ENCODE results near the gene NOL3. TPM values are rescaled to one million over a fixed set of nuclear protein-coding genes. Genes with fewer than 3 reads are reported as not detected.
A peak's percentile ranks its signal among the peaks of the same experiment; 100 is the strongest.

NOL3 gene
- total and polyA plus RNA-seq, 2 of the 4 experiments (the other 2 are of a cell fraction): 6.1 to 17.2 TPM

DNA sequence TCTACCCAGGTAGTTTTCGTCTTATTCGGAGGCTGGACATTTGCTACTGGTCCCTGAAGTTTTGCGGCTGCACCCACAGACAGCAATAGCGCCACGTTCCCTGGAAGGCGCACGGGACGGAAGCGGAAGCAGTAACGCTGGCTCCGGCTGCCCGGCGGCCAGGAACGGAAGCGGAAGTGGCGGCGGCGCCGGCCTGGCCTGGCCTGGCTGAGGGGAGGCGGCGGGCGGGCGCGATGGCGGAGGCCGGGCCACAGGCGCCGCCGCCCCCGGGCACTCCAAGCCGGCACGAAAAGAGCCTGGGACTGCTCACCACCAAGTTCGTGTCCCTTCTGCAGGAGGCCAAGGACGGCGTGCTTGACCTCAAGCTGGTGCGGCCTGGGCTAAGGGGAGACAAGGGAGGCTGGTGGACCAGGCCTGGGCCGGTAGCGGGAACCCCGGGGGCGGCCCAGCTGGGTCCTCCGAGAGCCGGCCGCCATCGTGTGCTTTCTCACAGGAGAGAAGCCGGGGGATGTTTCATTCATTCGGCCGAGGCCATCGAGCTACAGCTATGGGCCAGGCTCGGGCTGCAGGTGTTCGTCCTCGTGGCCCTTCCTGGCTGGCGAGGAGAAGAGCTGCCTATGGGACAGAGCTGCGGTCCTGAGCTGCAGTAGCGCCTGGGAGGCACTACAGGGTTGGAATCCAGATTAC is 21.8 kb downstream of the NOL3 start, which contains the start of gene E2F4:
Gene E2F4 (plus strand): TSS at position 161 of the 687 bp plus-strand sequence. CDS start 73 bp downstream, at position 234.
- in situ Hi-C loops (cut with MboI; ENCODE audit: low sequenced_read_pairs): no loop called here
- H4K5ac ChIP-seq (ENCODE audit: low read depth, low read length): peak within 1 kb of the TSS; percentile 85
- peak within 1 kb of the TSS; percentile 100 for H2AK9ac ChIP-seq (replicated peaks; ENCODE audit: low read depth, low read length, poor library complexity)
- CTCF ChIA-PET: interaction anchor here (0.6 kb wide), 1 partner anchor 225 kb away, joined by 3 read pairs; no protein-coding TSS in a partner anchor
- peak; percentile 92 for DNase-seq
- H4K20me1 ChIP-seq (ENCODE audit: insufficient read depth, low read length): peaks cover 28% of the 10 kb centered on the region
- H2BK5ac ChIP-seq (ENCODE audit: low read depth, low read length, poor library complexity, severe bottlenecking): peak within 1 kb of the TSS; percentile 88
- H3K9ac ChIP-seq (ENCODE audit: low read depth, low read length): peak within 1 kb of the TSS; percentile 98
- TF ChIP-seq MXI1 (IDR thresholded peaks at IDR 0.05; ENCODE audit: borderline replicate concordance, low read depth, low read length) (peak; percentile 79), RAD21 (IDR thresholded peaks at IDR 0.05; ENCODE audit: low read length) (no peak), SMC3 (IDR thresholded peaks at IDR 0.05; ENCODE audit: low read depth, low read length) (0 out of 2 replicates have a peak, but pooled peaks have one; percentile 12), BHLHE40 (IDR thresholded peaks at IDR 0.05; ENCODE audit: low read depth, low read length) (peak; percentile 94), POLR2A (IDR thresholded peaks at IDR 0.05; ENCODE audit: low read depth, low read length) (peak; percentile 67), CEBPB (IDR thresholded peaks at IDR 0.05; ENCODE audit: low read depth, low read length) (no peak)
- TF ChIP-seq, protein P1, sequence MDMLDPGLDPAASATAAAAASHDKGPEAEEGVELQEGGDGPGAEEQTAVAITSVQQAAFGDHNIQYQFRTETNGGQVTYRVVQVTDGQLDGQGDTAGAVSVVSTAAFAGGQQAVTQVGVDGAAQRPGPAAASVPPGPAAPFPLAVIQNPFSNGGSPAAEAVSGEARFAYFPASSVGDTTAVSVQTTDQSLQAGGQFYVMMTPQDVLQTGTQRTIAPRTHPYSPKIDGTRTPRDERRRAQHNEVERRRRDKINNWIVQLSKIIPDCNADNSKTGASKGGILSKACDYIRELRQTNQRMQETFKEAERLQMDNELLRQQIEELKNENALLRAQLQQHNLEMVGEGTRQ (IDR thresholded peaks at IDR 0.05; ENCODE audit: low read depth, low read length): peak; percentile 65; the same call in 1 of the 2 replicates
- TF ChIP-seq, protein P2, sequence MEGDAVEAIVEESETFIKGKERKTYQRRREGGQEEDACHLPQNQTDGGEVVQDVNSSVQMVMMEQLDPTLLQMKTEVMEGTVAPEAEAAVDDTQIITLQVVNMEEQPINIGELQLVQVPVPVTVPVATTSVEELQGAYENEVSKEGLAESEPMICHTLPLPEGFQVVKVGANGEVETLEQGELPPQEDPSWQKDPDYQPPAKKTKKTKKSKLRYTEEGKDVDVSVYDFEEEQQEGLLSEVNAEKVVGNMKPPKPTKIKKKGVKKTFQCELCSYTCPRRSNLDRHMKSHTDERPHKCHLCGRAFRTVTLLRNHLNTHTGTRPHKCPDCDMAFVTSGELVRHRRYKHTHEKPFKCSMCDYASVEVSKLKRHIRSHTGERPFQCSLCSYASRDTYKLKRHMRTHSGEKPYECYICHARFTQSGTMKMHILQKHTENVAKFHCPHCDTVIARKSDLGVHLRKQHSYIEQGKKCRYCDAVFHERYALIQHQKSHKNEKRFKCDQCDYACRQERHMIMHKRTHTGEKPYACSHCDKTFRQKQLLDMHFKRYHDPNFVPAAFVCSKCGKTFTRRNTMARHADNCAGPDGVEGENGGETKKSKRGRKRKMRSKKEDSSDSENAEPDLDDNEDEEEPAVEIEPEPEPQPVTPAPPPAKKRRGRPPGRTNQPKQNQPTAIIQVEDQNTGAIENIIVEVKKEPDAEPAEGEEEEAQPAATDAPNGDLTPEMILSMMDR (conservative IDR thresholded peaks at IDR 0.05; ENCODE audit: low read depth, low read length): no peak
- TSS peak; percentile 82 for BruUV-seq (replicated peaks)
- peak within 1 kb of the TSS; percentile 95 for H3K27ac ChIP-seq (ENCODE audit: insufficient read depth, low read length)
- H2AK5ac ChIP-seq (ENCODE audit: low read depth, low read length): peak within 1 kb of the TSS; percentile 92
- peak; percentile 94 for ATAC-seq (ENCODE audit: low read depth)
- intact Hi-C loops (cut with micrococcal nuclease): no loop called here
- H3K23ac ChIP-seq (ENCODE audit: low read depth, low read length): peak within 1 kb of the TSS; percentile 80
- H3K79me1 ChIP-seq (ENCODE audit: low read depth in 1 of 2, low read length in 2 of 2): peaks cover 25 to 54% of the 10 kb centered on the region in 2 experiments
- peak within 1 kb of the TSS; percentile 93 for H4K91ac ChIP-seq (ENCODE audit: insufficient read depth, low read depth, low read length)
- peak within 1 kb of the TSS; percentile 69 for H3K56ac ChIP-seq (ENCODE audit: extremely low read depth, insufficient read depth, low read length)
- peaks cover 23% of the 10 kb centered on the region for H3K9me1 ChIP-seq (ENCODE audit: insufficient read depth, low read length)
- peak within 1 kb of the TSS; percentile 93 for H3K4ac ChIP-seq (ENCODE audit: low read depth, low read length)
- peak within 1 kb of the TSS; percentile 83 to 98 for H4K8ac ChIP-seq (ENCODE audit: low read depth in 2 of 2, low read length in 2 of 2)
- dilution Hi-C loops (cut with HindIII; ENCODE audit: low sequenced_read_pairs, unreplicated experiment): no loop called here
- peak within 1 kb of the TSS; percentile 98 for H2AFZ ChIP-seq (replicated peaks; ENCODE audit: low read length, poor library complexity)
- peak within 1 kb of the TSS; percentile 95 for H3K4me3 ChIP-seq (ENCODE audit: insufficient read depth, low read depth, low read length)
- peak within 1 kb of the TSS; percentile 42; the same call in 1 of the 3 replicates for H2BK15ac ChIP-seq (ENCODE audit: low read depth, low read length)
- H3K4me2 ChIP-seq (ENCODE audit: low read depth, low read length): peak within 1 kb of the TSS; percentile 93
- H2BK20ac ChIP-seq (ENCODE audit: low read depth, low read length): peak within 1 kb of the TSS; percentile 37; the same call in 1 of the 2 replicates
- POLR2A ChIA-PET (ENCODE audit: unreplicated experiment): no interaction called here
- WGBS, 2 experiments (ENCODE audit: extremely low coverage in 2 of 2, insufficient read length in 1 of 2): 0% methylated on average over 20 of the region's 54 CpGs; no CpG with 5 or more reads in 1 of the 2 experiments
- peaks cover 37% of the 10 kb centered on the region for H3K36me3 ChIP-seq (ENCODE audit: control insufficient read depth, insufficient read depth, low read length)
- H3K27me3 ChIP-seq (ENCODE audit: control insufficient read depth, insufficient read depth, low read length): no peaks in the 10 kb centered on the region
- H3K4me1 ChIP-seq (ENCODE audit: control insufficient read depth, insufficient read depth, low read length): peaks cover 15% of the 10 kb centered on the region
- no peaks in the 10 kb centered on the region for H3K9me3 ChIP-seq (ENCODE audit: control insufficient read depth, insufficient read depth, low read length)
- H3K18ac ChIP-seq (ENCODE audit: low read depth, low read length): peak within 1 kb of the TSS; percentile 58
- H3K14ac ChIP-seq (replicated peaks; ENCODE audit: low read depth, low read length): peak within 1 kb of the TSS; percentile 97
- H2BK120ac ChIP-seq (ENCODE audit: low read depth, low read length): peak within 1 kb of the TSS; percentile 58; the same call in 1 of the 2 replicates
